NCI-H1417 (cell line): ENCODE measurements around the gene ZNF3.

Source experiments
- DNase-seq, 3 experiments: peaks; one replicate each; lab custom pipeline; 2025; lab: John Stamatoyannopoulos, UW

Gene ZNF3

GRCh38 chr7:100088621-100089457, 7.3 kb upstream of the ZNF3 start, which contains the start of gene COPS6:
Gene COPS6, plus strand, starts transcription at chr7:100088969. Its CDS starts 22 bp downstream, at chr7:100088991.
- DNase-seq = peak; percentile 81 to 92 (median 90)

GRCh38 chr7:100088095-100088620, 6.6 kb upstream of the ZNF3 start:
- no peak for DNase-seq

GRCh38 chr7:100087055-100087750, 5.7 kb upstream of the ZNF3 start:
- DNase-seq = no peak

- DNase-seq = no peak
Measured at GRCh38 chr7:100085515-100085914, 4.0 kb upstream of the ZNF3 start.

- no peak for DNase-seq
Measured at GRCh38 chr7:100082978-100083377, 1.5 kb upstream of the ZNF3 start.

- peak; percentile 25 to 85 (median 71) for DNase-seq
Measured at GRCh38 chr7:100080907-100081534, 502 bp downstream of the ZNF3 start.

GRCh38 chr7:100079024-100079560, 2.4 kb downstream of the ZNF3 start:
- no peak for DNase-seq

- no peak for DNase-seq
Measured at GRCh38 chr7:100077205-100077604, 4.3 kb downstream of the ZNF3 start.

- DNase-seq = no peak
Measured at GRCh38 chr7:100075418-100075817, 6.1 kb downstream of the ZNF3 start.

- no peak for DNase-seq
Measured at GRCh38 chr7:100074841-100075240, 6.7 kb downstream of the ZNF3 start.

- DNase-seq = no peak
Measured at GRCh38 chr7:100072462-100072861, 9.1 kb downstream of the ZNF3 start.

- peak in 2 of 3 experiments; percentile 11 to 52 for DNase-seq
Measured at GRCh38 chr7:100071018-100071723, 10.4 kb downstream of the ZNF3 start.

GRCh38 chr7:100069991-100070390, 11.5 kb downstream of the ZNF3 start:
- DNase-seq = no peak

GRCh38 chr7:100066953-100067352, 14.6 kb downstream of the ZNF3 start:
- DNase-seq = no peak

- DNase-seq = peak in 1 of 3 experiments; percentile 17
Measured at GRCh38 chr7:100065452-100066186, 15.9 kb downstream of the ZNF3 start.

GRCh38 chr7:100064162-100064561, 17.4 kb downstream of the ZNF3 start:
- no peak for DNase-seq

- no peak for DNase-seq
Measured at GRCh38 chr7:100063376-100063775, 18.1 kb downstream of the ZNF3 start.

GRCh38 chr7:100061518-100062193, 19.9 kb downstream of the ZNF3 start:
- no peak for DNase-seq

GRCh38 chr7:100059251-100059739, 22.2 kb downstream of the ZNF3 start:
- DNase-seq = no peak

GRCh38 chr7:100057006-100057405, 24.5 kb downstream of the ZNF3 start:
- DNase-seq = no peak
